K562 (cell line): Measurements from ENCODE around the gene PLCB1.

Experiments
- CREM ChIP-seq: IDR thresholded peaks from 2 replicates; pipeline ENCODE4 v1.6.1; 2014; ENCODE audit warnings: antibody characterized with exemption, low read depth
- HCFC1 ChIP-seq: IDR thresholded peaks from 2 replicates; pipeline ENCODE4 v1.6.1; 2012; ENCODE audit warnings: low read depth, low read length, improper control_type of control experiment
- SIN3A ChIP-seq, 2 experiments: fragments of 150-350 bp in 1 of 2; IDR thresholded peaks; 2 replicates each; pipeline ENCODE4 v1.6.1; 2011 to 2016; ENCODE audit warnings: borderline replicate concordance in 2 of 2, low read depth in 2 of 2, low read length in 2 of 2, mild to moderate bottlenecking in 2 of 2, moderate library complexity in 2 of 2; ENCODE audit not compliant: control insufficient read depth in 1 of 2
- ZNF253 ChIP-seq: fragments of 250-450 bp; sonication (Bioruptor Pico); conservative IDR thresholded peaks from 2 replicates; pipeline ENCODE4 v1.6.1; 2021; ENCODE audit warnings: mild to moderate bottlenecking

DNA sequence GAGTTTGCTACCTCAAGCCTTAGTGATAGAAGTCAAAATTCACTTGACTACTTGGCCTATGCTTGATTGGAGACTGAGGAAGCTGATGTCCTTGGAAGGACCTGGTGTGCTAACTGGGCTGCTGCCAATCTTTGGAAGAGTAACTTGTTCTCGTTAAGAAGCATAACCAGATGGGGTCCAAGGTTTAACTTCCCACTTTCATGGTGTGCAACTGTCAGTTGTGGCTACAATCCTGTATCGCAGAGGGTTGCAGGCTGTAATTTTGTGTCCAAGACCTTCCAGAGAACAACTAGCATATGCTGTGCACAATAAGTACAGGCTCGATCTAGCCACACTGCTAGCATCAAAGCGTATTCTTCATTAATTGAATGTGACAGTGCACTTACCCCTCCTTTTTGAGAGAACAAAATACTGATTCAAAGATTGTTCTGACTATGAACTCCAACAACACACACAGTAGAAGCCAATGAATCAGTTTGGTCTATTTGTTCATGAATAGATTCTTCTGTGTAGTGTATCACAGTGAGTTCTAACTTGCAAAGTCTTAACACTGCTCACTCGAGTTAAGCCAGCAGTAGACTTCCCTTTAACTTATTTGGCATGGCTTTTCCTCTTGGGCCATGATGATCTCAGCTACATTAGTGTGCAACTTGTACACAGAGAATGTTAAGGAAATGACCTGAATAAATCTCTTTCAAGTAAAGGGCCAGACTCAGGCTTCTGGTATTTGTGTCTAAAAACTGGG is 15.8 kb upstream of the PLCB1 start:
- TF ChIP-seq SIN3A (IDR thresholded peaks at IDR 0.05; ENCODE audit: borderline replicate concordance in 2 of 2, control insufficient read depth in 1 of 2, low read depth in 2 of 2, low read length in 2 of 2) (no peak), CREM (no peak), HCFC1 (no peak), ZNF253 (CRISPR knock-in tag) (no peak)
